T-cell (primary cell): Measurements from ENCODE around the gene PSMD1. TPM values are rescaled to one million over a fixed set of nuclear protein-coding genes. Genes with fewer than 3 reads are reported as not detected.
"Not testable (repeated sequence)": the region's sequence is repeated elsewhere in the genome, so short reads cannot be mapped to it uniquely, and the experiment has no call there.

Source experiments
- ATAC-seq, 4 experiments: fragments of 200-7000 bp in 3 of 4; fragments of 150-1000 bp in 1 of 4; cut with Tn5 transposase; replicated peaks in 1 of 4; 1 replicate in 3 of 4; 2 replicates in 1 of 4; pipeline ENCODE4 v1.10.0; 2021; ENCODE audit warnings: moderate library complexity in 3 of 4, mild to moderate bottlenecking in 2 of 4, moderate number of reproducible peaks in 1 of 4
- CTCF ChIA-PET, 2 donors: fragments of 300-600 bp; sonication (Branson Sonifier 250); formaldehyde crosslinking; loops; one replicate each; lab custom pipeline; 2022; ENCODE audit warnings: antibody characterized with exemption in 2 of 2; lab: Charles Lee
- POLR2A ChIA-PET, 2 donors: fragments of 300-600 bp; sonication (Branson Sonifier 250); formaldehyde crosslinking; loops; one replicate each; lab custom pipeline; 2022; ENCODE audit warnings: antibody characterized with exemption in 2 of 2; lab: Charles Lee
- DNase-seq, 35 experiments: peaks; one replicate each; pipeline versions ENCODE4 v3.0.0 to v3.0.0-alpha.2; 2013 to 2023
- H3K27ac ChIP-seq: one replicate; pipeline ENCODE4 v1.5.1; 2013; ENCODE audit warnings: low read length
- H3K27me3 ChIP-seq, 2 experiments: replicated peaks in 1 of 2; 1 replicate in 1 of 2; 2 replicates in 1 of 2; pipeline versions ENCODE4 v1.6.1 to v1.7.0; 2013; ENCODE audit warnings: low read length in 1 of 2, mixed read lengths in 1 of 2; ENCODE audit not compliant: control insufficient read depth in 2 of 2, insufficient read depth in 2 of 2; ENCODE audit errors: extremely low read depth in 1 of 2
- H3K36me3 ChIP-seq, 2 donors: 1 replicate in 1 of 2; 2 replicates in 1 of 2; pipeline versions ENCODE4 v1.6.1 to v1.7.0; 2013; ENCODE audit warnings: low read length in 1 of 2; ENCODE audit not compliant: control insufficient read depth in 2 of 2, insufficient read depth in 1 of 2; ENCODE audit errors: extremely low read depth in 1 of 2
- H3K4me1 ChIP-seq, 2 experiments: 1 replicate in 1 of 2; 2 replicates in 1 of 2; pipeline versions ENCODE4 v1.6.1 to v1.7.0; 2013; ENCODE audit warnings: low read length in 2 of 2, mixed read lengths in 1 of 2; ENCODE audit not compliant: insufficient read depth in 2 of 2, control insufficient read depth in 1 of 2; ENCODE audit errors: extremely low read depth in 1 of 2
- H3K4me3 ChIP-seq, 2 donors: 1 replicate in 1 of 2; 2 replicates in 1 of 2; pipeline versions ENCODE4 v1.5.1 to v1.7.0; 2013; ENCODE audit warnings: mild to moderate bottlenecking in 2 of 2, low read length in 1 of 2, moderate library complexity in 1 of 2; ENCODE audit not compliant: control insufficient read depth in 1 of 2; ENCODE audit errors: extremely low read depth in 1 of 2
- H3K9me3 ChIP-seq: 2 replicates; pipeline ENCODE4 v1.7.0; 2013
- H3K27ac Mint-ChIP-seq, 2 donors: one replicate each; pipeline ENCODE4 v1.8.0; 2020 to 2021; ENCODE audit warnings: mild to moderate bottlenecking in 2 of 2, mixed read lengths in 2 of 2
- H3K27me3 Mint-ChIP-seq, 2 donors: one replicate each; pipeline ENCODE4 v1.8.0; 2021 to 2022; ENCODE audit warnings: mixed read lengths in 2 of 2
- H3K36me3 Mint-ChIP-seq: one replicate; pipeline ENCODE4 v1.8.0; 2021; ENCODE audit warnings: mixed read lengths
- H3K4me1 Mint-ChIP-seq, 3 donors: one replicate each; pipeline ENCODE4 v1.8.0; 2020 to 2022; ENCODE audit warnings: mixed read lengths in 3 of 3, mild to moderate bottlenecking in 1 of 3
- H3K4me3 Mint-ChIP-seq, 3 donors: one replicate each; pipeline ENCODE4 v1.8.0; 2020 to 2022; ENCODE audit warnings: mild to moderate bottlenecking in 3 of 3, mixed read lengths in 3 of 3, moderate library complexity in 3 of 3
- H3K9me3 Mint-ChIP-seq, 3 donors: one replicate each; pipeline ENCODE4 v1.8.0; 2020 to 2022; ENCODE audit warnings: mixed read lengths in 3 of 3
- WGBS: methylation state at CpG from one replicate; pipeline ENCODE4 v1.1.5; 2013; ENCODE audit warnings: missing lambda C conversion rate; ENCODE audit not compliant: insufficient coverage; 5-methylcytosine and 5-hydroxymethylcytosine counted together
- total RNA-seq, 35 experiments: library from RNA in 6 of 35; stranded (reverse) in 6 of 35; fragments of 120-200 nt in 1 of 35; gene quantifications; one replicate each; pipeline versions ENCODE4 v1.2.1 to v1.2.4 and lab custom pipeline; 2013 to 2026

PSMD1 gene
- total RNA-seq, 5 donors from 2014 or later (not counting 1 experiment from before 2014, with no cell fraction given): 39.5 to 48.2 (median 46.9) TPM

DNA sequence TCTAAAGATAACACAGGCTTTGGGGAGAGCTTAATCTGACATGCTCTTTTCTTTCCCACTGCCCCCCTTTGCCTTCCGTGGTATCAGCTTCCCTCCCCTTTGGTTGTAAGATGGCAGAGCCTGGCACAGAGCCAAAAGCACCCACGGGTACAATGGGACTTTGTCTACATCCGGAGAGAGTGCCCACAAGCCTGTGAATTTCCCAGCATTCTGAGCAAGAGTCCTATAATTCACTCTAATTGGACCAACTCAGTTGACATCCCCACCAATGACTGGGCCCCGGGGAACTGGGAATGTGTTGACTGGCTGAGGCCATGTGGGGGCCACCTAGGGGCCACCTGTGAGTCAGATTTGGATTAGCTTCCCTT, 39.5 kb upstream of the PSMD1 start:
- Histone ChIP-seq H3K27me3 (peaks cover 2 to 27% of the 10 kb centered on the region in 2 experiments), H3K4me1 (no peaks in the 10 kb centered on the region), H3K4me3 (no peak overlapping the region), H3K36me3 (no peaks in the 10 kb centered on the region), H3K9me3 (no peaks in the 10 kb centered on the region), H3K27ac (no peak overlapping the region)
- Mint-ChIP-seq H3K9me3 (no peaks in the 10 kb centered on the region), H3K4me1 (no peaks in the 10 kb centered on the region), H3K27me3 (peaks cover 12 to 25% of the 10 kb centered on the region in 2 donors), H3K27ac (no peak overlapping the region), H3K36me3 (no peaks in the 10 kb centered on the region), H3K4me3 (no peak overlapping the region)
- ATAC-seq: no peak
- ChIA-PET CTCF (no interaction called here), POLR2A (interaction anchor here in 1 of 2 donors (0.5 to 0.6 kb wide), 2 partner anchors 27 to 156 kb away, joined by 3 to 8 read pairs; no protein-coding TSS in a partner anchor)
- DNase-seq: peak in 3 of 35 experiments; percentile 6 to 23 (median 11)
- 0% methylated on average over 1 of the region's 4 CpGs for WGBS

DNA sequence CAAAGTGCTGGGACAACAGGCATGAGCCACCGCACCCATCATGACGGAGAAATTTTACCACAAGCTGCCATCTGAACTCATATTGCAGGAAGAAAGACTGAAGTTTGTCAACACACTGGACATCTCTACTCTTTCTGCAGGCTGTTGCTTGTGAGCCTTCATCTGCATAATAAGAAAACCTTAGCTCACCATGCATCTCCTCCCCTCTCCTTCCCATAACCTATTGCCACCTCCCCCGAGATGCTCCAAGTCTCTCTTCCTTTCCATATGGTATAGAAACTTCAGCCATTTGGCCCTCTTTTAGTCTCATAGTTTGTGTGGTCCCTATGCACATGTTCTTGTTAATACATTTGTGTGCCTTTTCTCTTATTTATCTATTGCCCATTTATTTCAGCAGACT, 38.5 kb upstream of the PSMD1 start:
- H3K4me3 ChIP-seq: no peak overlapping the region
- no peak overlapping the region for H3K4me3 Mint-ChIP-seq
- H3K27me3 ChIP-seq: peaks cover 0 to 27% of the 10 kb centered on the region in 2 experiments
- DNase-seq (no peak), ATAC-seq (no peak)
- H3K27me3 Mint-ChIP-seq: peaks cover 8 to 21% of the 10 kb centered on the region in 2 donors
- CTCF ChIA-PET: interaction anchor here in 1 of 2 donors (0.5 kb wide), 1 partner anchor 183 kb away, joined by 5 read pairs; no protein-coding TSS in a partner anchor
- H3K9me3 ChIP-seq: no peaks in the 10 kb centered on the region
- no peak overlapping the region for H3K27ac Mint-ChIP-seq
- H3K4me1 ChIP-seq: no peaks in the 10 kb centered on the region
- H3K4me1 Mint-ChIP-seq: no peaks in the 10 kb centered on the region
- POLR2A ChIA-PET: no interaction called here
- H3K27ac ChIP-seq: no peak overlapping the region
- no peaks in the 10 kb centered on the region for H3K36me3 ChIP-seq
- no peaks in the 10 kb centered on the region for H3K36me3 Mint-ChIP-seq
- H3K9me3 Mint-ChIP-seq: no peaks in the 10 kb centered on the region
- 100% methylated on average over 2 of the region's 3 CpGs for WGBS

DNA sequence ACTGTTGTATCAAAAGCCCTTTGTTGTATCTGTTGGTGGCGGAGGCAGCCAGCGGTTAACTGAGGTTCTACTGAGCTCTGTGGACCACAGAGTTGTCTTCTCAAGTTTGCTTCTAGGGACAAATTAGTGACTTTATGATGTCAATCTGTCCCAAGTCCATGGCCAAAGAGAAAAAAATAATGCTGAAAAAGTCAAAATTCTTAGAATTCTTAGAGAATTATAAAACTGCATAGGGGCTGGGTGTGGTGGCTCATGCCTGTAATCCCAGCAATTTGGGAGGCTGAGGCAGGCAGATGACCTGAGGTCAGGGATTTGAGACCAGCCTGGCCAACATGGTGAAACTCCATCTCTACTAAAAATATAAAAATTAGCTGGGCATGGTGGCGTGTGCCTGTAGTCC, 31.6 kb upstream of the PSMD1 start:
- ATAC-seq, H3K4me3 Mint-ChIP-seq, POLR2A ChIA-PET, H3K27ac Mint-ChIP-seq, H3K36me3 Mint-ChIP-seq, H3K27ac ChIP-seq, CTCF ChIA-PET, H3K4me3 ChIP-seq, H3K4me1 Mint-ChIP-seq, H3K27me3 ChIP-seq, H3K9me3 ChIP-seq, H3K36me3 ChIP-seq, H3K4me1 ChIP-seq, DNase-seq, H3K9me3 Mint-ChIP-seq: not testable (repeated sequence)
- H3K27me3 Mint-ChIP-seq: peaks cover 5 to 20% of the 10 kb centered on the region in 2 donors
- WGBS: 88% methylated on average over 2 of the region's 3 CpGs

DNA sequence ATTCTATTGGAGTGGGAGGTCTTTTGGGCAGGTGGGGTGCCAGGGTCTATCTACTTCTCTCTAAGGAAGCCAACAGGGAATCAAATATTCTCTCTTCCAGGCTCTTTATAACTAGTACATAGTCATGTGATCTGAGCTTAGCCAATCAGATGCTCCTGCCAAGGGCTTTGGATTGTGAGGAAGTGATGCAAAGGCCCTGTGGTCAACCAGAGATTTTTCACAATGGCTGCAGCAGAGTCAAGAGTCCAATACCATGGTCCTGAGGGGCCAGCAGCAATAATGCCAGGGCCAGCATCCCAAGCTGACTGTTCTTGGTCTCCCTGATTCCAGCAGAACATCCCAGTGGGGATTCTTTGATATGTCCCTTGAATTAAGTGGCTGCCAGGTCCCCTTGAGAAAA, 27.8 kb upstream of the PSMD1 start:
- Mint-ChIP-seq H3K27me3 (peaks cover 11 to 23% of the 10 kb centered on the region in 2 donors), H3K4me3 (no peak overlapping the region), H3K9me3 (no peaks in the 10 kb centered on the region), H3K27ac (no peak overlapping the region), H3K4me1 (no peaks in the 10 kb centered on the region), H3K36me3 (no peaks in the 10 kb centered on the region)
- H3K4me3 ChIP-seq: no peak overlapping the region
- H3K27ac ChIP-seq: no peak overlapping the region
- ATAC-seq (no peak), DNase-seq (no peak)
- POLR2A ChIA-PET: no interaction called here
- no peaks in the 10 kb centered on the region for H3K4me1 ChIP-seq
- H3K36me3 ChIP-seq: no peaks in the 10 kb centered on the region
- no peaks in the 10 kb centered on the region for H3K9me3 ChIP-seq
- CTCF ChIA-PET: interaction anchor here in 1 of 2 donors (0.6 kb wide), 1 partner anchor 1055 kb away, joined by 3 read pairs; no protein-coding TSS in a partner anchor
- H3K27me3 ChIP-seq: peaks cover 0 to 18% of the 10 kb centered on the region in 2 experiments

DNA sequence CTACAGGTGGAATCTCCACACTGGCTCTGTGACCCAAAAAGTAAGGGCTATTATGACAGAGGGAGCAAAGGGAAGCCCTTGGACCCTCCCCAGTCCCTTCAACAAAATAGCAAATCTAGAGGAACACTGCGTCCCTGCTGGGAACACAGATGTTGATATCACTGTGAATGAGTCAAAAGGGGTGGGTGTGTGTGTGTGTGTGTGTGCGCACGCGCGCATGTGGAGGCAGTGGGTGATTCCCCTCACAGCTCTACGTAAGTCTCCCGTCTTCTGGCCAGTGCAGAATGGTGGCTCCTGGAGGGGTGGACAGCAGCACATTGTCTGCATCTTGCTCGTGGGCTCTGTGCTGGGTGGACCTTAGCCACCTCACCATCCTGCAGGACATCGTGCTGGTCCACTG, 27.1 kb upstream of the PSMD1 start:
- Mint-ChIP-seq H3K4me3 (no peak overlapping the region), H3K27ac (no peak overlapping the region), H3K27me3 (peaks cover 15 to 23% of the 10 kb centered on the region in 2 donors), H3K4me1 (peaks cover 0 to 2% (median 0%) of the 10 kb centered on the region in 3 donors), H3K36me3 (no peaks in the 10 kb centered on the region), H3K9me3 (no peaks in the 10 kb centered on the region)
- H3K27ac ChIP-seq: no peak overlapping the region
- POLR2A ChIA-PET: no interaction called here
- CTCF ChIA-PET: interaction anchor here (0.6 kb wide), 2 partner anchors 288 to 975 kb away, joined by 3 read pairs; no protein-coding TSS in a partner anchor
- no peaks in the 10 kb centered on the region for H3K36me3 ChIP-seq
- no peak for ATAC-seq
- no peaks in the 10 kb centered on the region for H3K9me3 ChIP-seq
- no peak overlapping the region for H3K4me3 ChIP-seq
- H3K27me3 ChIP-seq: peaks cover 0 to 19% of the 10 kb centered on the region in 2 experiments
- 80% methylated on average over 7 of the region's 9 CpGs for WGBS
- no peak for DNase-seq
- H3K4me1 ChIP-seq: no peaks in the 10 kb centered on the region

DNA sequence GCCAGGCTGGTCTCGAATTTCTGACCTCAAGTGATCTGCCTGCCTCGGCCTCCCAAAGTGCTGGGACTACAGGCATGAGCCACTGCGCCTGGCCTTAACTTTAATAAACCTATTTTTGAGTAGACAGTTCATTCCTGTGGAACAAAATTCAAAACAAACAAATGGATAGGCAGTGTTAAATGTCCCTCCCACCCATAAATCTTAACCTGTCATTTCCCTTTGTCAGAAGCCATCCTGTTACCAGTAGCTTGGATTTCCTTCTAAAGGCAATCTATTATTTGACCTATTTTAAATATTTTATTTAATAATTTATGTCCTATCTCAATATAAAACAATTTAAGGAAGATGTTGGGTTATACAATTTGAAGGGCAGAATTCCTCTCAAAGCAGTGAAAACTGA, 25.9 kb upstream of the PSMD1 start:
- H3K9me3 ChIP-seq: no peaks in the 10 kb centered on the region
- DNase-seq (no peak), ATAC-seq (no peak)
- H3K36me3 ChIP-seq: no peaks in the 10 kb centered on the region
- H3K4me3 ChIP-seq: no peak overlapping the region
- Mint-ChIP-seq H3K4me1 (peaks cover 0 to 2% (median 0%) of the 10 kb centered on the region in 3 donors), H3K27me3 (peaks cover 15 to 22% of the 10 kb centered on the region in 2 donors), H3K4me3 (no peak overlapping the region), H3K36me3 (no peaks in the 10 kb centered on the region), H3K27ac (no peak overlapping the region), H3K9me3 (no peaks in the 10 kb centered on the region)
- H3K27me3 ChIP-seq: peaks cover 0 to 22% of the 10 kb centered on the region in 2 experiments
- ChIA-PET CTCF (no interaction called here), POLR2A (no interaction called here)
- WGBS: 62% methylated on average over 3 of the region's 3 CpGs
- no peak overlapping the region for H3K27ac ChIP-seq
- H3K4me1 ChIP-seq: no peaks in the 10 kb centered on the region
